ENCODE results near the gene MAD1L1.

Gene MAD1L1

DNA sequence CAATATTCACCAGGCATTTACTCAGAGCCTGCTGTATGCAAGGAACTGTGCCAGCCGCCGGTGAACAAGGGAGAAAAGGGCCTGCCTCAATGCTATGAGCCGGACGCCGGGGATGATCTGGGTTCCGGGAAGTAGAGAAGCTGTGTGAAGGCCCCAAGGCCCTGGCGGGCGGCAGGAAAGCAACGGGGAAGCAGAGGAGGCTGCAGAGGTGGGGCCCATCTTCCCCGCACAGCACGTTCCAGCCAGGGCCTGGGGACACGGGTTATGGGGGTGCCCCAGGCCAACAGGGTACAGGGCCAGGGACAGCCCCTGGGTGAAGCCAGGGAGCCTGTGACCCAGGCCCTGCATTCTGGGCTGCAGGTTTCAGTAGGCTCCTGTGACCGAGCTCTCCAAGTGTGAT, 179.3 kb downstream of the MAD1L1 start:
- no peak for DNase-seq

DNA sequence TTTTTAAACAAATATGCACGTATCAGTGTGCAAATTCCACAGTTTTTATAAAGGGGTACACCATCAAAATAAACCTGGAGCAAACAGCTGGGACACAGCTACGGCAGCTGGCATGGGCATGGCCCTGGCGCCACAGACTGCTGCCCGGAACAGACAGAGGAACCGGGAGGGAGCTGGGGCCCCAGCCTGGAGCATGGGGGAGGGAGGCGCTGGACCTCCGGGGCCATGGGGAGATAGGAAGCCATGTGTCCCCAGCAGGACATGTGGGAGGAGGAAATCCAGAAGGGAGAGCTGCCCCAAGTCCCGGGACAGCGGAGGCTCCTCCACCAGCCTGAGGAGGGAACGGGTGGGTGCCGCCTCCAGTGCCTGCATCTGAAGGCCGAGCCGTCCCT, 180.1 kb downstream of the MAD1L1 start:
- no peak for DNase-seq

GRCh38 chr7:2051707-2052656, 180.8 kb downstream of the MAD1L1 start:
- DNase-seq, result peak; percentile 61

DNA sequence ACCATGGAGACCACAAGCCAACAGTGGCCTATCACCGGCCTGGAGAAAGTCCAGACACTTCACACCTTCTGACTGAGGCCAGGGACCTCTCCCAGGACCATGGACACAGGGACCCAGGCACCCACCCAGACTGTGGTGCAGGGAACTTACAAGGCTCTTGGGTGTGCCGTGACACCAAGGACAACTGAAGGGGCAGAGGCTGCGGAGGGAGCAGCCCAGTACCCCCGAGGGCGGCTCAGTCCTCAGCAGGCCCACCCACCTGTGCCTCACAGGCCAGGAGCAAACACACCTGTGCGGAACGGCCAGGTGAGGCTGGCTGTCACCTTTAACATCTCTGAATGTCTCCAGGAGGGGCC, 182.3 kb downstream of the MAD1L1 start:
- DNase-seq, result no peak

DNA sequence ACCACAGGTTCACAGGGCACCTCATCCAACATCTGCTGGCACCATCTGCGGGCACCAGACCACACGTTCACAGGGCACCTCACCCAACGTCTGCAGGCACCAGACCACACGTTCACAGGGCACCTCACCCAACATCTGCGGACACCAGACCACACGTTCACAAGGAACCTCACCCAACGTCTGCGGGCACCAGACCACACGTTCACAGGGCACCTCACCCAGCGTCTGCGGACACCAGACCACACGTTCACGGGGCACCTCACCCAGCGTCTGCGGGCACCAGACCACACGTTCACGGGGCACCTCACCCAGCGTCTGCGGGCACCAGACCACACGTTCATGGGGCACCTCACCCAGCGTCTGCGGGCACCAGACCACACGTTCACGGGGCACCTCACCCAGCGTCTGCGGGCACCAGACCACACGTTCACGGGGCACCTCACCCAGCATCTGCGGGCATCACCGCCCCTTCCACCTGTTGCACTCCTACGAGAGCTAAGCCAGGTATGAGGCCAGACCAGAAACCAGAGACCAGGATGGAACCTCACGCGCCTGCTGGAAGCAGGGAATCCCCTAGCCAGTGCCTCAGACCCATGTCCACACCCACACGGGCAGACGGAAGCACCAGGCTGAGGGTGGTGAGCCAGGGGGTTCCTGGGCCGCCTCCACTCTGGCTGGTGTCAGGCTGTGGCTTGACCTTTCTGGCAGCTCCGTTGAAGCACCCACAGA, 182.8 kb downstream of the MAD1L1 start:
- DNase-seq, result no peak

GRCh38 chr7:2049111-2049781, 183.5 kb downstream of the MAD1L1 start:
- DNase-seq, result no peak

DNA sequence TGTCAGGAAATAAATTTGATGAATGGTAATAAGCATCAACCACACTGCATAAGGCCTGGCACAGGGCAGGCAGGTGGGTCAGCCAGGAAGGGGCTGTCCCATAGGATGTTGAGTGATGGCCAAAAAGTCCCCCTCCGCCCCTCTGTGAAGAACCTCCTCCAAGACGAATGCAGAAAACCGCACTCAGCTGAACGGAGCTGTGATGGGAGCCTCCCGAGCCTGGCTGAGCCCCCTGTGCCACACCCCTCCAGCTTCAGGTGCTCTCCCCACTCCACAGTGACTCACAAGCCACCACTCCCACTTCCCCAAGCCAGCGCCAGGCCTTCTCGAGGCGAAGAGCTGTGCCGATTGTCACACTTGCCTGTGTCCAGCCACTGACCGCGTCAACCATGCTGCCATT, 184.2 kb downstream of the MAD1L1 start:
- DNase-seq, result no peak

DNA sequence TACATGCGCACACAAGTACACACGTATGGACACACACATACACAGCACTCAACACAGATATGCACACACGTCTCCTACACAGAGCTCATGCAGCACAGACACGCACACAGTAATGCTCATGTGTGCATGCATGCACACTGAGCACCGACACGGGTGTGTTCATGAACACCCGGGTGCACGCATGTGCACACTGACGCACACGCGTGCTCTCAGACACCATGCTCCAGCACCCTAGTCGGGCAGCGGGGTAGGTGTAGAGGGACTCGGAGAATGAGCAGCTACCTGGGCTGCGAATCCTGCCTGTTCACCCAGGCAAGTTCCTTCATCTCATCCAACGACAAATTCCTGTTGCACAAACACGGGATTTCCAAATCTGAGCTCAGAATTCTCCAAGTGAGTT, 184.7 kb downstream of the MAD1L1 start:
- no peak for DNase-seq

DNA sequence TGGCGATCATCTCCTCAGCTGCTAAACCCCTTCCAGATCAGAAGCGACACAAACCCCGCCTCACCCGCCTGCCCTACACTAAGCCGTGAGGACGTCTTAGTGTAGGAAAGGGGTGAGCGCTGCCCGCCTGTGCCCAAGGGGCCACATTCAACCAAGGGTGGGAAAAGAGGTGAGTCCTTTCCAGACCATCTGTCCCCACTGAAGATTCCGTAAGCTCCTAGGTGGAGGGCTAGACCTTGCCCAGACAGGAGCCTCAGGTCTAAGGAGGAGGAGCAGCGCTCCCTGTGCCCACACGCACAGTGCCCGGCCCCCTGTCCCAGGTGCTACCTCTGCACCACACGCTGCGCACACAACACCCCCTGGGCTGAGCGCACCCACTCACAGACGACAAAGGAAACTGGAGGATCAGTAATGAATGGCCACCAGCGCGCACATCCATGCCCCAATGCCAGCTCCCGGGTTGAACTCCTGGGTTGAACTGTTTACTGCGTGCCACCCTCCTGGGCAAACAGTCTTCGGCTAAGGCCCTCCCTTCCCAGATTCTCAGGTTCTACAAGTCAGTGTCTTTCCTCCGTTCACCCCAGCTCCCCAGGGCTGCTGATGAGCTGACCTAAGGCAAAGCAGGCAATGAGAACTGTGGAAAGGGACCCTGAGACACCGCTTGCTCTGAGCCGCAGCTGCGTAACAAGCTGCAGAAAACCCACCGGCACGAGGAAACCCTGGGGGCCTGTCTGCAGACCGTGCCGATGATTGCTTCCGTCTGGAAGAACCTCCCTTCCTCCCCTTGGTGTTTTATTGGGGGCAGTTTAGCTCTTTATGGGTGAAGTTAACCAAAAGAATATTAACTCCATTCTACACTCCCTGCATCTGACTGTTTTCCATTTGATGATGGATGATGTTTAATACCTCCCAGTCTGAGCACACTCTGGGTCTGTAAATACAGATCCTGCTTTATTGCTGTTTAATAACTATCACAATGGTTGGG, 185.9 kb downstream of the MAD1L1 start:
- no peak for DNase-seq

DNA sequence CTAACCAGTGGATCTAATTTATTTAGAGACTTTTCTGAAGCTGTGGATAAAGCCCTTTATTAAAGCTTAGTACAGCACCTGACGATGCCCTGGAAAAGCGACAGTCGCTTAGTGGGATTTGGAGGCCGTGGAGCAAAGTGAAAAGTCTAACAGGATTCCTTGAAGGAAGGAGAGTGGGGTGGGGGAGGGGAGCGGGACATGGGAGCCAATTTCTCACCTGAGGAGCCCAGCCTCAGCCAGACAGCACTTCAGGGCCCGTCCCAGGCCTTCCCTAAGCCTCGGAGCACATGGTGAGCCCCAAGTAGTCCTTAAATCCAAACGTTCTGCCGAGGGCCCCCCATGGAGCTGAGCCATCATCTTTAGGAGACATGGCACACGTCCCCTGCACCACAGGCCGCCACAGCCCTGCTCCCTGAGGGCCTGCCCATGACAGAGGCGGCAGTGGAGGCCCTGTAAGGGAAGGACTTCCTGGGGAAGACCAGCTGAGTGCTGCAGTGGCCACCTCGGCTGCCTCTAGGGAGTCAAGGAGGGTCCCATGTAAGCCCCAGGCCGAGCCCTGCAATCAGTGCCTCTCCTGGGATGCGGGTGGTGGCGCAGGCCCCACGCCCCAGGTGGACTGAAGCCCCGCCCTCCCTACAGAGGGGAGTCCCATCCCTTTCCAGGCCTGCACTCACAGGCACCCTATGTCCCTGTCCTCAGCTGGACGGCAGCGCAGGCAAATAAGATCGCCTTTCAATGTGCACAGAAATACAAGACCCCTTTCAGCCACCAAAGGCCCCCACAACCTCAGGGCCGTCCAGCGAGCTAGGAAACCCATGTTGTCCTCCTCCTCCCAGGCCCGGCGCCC, 187.0 kb downstream of the MAD1L1 start:
- DNase-seq, result no peak

DNA sequence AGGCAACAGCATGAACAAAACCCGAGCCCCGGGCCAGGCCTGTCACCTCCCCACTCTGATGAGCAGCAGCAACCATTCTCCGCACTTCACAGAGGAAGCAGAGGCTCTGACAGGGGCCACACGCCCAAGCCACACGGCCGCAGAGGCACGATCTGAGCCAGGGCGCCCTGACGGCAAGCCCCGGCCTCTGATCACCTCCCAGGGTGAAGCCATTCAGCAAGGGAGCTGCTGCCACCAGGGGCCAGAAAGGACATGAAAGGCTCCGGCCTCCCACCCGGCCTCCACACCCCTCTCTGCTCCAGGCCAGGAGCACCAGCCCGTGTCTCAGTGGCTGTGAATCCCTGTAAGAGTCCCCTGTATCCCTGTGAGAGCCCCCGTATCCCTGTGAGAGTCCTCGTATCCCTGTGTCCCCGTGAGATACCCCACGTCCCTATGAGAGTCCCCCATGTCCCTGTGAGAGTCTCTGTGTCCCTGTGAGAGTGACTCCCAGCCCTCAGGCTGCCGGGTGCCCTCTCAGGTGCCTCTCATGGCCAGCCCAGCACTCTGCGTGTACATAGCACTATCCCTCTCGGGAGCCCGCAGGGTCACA, 187.8 kb downstream of the MAD1L1 start:
- no peak for DNase-seq

DNA sequence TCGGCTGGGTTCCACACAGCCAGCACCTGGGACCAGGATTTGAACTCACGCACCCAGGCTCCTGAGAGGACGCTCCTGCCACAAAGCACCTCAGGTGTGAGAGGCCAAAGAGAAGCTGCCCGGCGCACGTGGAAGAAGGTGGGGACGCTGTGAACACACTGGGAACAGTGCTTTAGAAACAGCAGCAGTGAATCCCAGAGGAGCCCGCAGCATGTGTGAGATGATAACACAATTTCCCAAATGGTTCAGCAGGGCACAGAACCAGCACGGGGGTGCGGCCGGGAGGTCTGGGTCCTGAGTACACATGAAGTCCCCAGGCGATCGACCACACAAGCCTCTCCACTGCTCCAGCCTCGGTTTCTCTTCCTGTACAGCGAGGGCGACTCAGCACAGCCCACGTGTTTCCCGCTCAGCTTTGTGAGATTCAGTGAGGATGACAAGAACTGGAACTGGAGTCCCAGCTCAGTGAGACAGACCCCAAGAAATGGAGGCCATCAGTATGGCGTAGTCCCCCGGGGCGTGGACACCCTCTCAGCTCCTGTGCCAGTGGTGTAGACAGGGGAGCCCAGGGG, 188.3 kb downstream of the MAD1L1 start:
- no peak for DNase-seq

GRCh38 chr7:2043316-2044039, 189.3 kb downstream of the MAD1L1 start:
- no peak for DNase-seq

GRCh38 chr7:2042650-2043049, 190.1 kb downstream of the MAD1L1 start:
- DNase-seq, result no peak

DNA sequence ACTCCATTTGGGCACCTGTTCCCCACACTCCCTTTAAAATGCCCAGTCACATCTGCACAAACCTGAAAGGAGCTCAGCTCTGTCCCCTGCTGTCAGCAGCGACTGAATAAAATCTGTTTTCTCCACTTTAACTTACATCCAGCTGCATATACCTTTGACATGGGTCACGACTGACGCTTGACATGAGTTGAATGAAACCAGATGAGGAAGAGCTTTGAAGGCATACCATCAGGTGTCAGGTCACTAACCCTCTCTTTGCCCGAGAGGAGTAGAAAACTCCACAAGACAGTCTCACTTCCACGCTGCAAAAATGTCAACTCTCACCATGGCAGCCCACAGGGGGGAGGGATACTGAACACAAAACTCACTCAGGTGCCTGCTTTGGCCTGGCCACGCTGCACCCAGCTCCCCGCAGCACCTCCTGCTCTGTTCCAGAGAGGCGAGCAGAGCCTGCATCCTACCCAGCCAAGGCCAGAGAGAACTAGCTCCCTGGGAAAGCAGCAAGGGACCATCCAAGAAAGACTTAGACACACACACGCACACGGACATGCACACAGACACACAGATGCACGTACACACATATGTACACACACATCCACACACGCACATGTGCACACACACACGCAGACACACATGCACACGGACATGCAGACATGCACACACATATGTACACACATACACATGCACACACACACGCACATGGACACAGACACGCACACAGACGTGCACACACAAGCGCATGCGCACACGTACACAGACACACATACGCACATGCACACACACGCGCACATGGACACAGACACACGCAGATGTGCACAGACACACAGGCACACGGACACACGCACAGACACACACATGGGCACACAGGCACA, 191.0 kb downstream of the MAD1L1 start:
- no peak for DNase-seq

- no peak for DNase-seq
Observed at GRCh38 chr7:2040893-2041270, 191.9 kb downstream of the MAD1L1 start.

- no peak for DNase-seq
Observed at GRCh38 chr7:2040201-2040892, 192.4 kb downstream of the MAD1L1 start.
